ENCODE data around the gene CRCP. TPM values are rescaled to one million over a fixed set of nuclear protein-coding genes. Genes with fewer than 3 reads are reported as not detected.

The CRCP gene
- total RNA-seq, 1 donor from 2014 or later, result 28.2 TPM

GRCh38 chr7:66189695-66190503 lies 75.3 kb downstream of the CRCP start:
- no peak for DNase-seq

DNA sequence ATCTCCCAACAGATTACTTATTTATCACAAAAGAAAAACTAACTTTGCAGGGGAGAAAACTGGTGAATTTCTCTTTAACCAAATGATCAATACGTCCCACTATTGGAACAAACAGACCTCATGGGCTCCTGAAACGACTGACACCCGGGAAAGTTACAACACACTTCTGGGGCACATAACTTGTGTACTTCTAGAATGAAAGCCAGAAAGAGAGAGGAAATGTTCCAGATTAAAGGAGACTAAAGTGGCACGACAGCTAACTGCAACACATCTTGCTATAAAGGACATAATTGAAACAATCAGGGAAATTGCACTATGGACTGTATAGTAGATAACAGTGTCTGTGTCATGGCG lies 75.8 kb downstream of the CRCP start:
- DNase-seq, result peak; percentile 44

DNA sequence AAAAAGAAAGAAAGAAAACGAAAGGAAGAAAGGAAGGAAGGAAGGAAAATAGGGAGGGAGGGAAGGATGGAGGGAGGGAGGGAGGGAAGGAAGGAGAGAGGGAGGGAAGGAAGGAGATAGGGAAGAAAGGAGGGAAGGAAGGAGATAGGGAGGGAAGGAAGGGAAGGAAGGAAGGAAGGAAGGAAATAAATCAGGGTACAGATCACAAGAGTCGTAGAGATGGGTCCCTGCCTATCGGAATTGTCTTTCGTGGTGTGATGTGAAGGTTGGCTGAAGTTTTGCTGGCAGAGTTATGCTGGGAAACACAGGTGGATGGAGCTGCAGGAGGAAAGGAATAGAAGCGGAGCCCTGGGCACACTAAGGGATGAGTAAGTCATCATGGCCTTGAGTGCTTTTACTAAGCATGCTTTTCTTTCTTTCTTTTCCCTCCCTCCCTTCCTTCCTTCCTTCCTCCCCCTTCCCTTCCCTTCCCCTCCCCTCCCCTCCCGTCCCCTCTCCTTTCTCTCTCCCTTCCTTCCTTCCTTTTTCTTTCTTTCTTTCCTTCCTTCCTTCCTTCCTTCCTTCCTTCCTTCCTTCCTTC lies 78.6 kb downstream of the CRCP start:
- DNase-seq, result no peak

GRCh38 chr7:66198469-66198868 lies 83.8 kb downstream of the CRCP start:
- no peak for DNase-seq

DNA sequence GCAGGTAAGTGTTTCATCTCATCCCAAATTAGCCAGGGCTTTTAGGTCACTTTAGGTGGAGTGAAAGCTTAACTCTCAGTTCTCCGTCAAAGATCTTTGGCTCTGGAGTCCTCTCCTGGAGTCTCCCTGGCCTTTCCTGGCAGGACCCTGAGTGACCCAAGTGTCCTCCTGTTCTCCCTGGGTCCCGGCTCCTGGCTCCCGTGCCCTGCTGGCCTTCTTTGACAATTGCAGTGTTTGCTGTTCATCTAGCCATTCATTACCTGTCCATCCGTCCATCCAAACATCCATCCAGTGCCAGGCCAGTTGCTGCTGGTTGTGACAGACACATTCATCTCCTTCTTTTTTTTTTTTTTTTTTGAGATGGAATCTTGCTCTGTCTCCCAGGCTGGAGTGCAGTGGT lies 84.3 kb downstream of the CRCP start:
- no peak for DNase-seq

DNA sequence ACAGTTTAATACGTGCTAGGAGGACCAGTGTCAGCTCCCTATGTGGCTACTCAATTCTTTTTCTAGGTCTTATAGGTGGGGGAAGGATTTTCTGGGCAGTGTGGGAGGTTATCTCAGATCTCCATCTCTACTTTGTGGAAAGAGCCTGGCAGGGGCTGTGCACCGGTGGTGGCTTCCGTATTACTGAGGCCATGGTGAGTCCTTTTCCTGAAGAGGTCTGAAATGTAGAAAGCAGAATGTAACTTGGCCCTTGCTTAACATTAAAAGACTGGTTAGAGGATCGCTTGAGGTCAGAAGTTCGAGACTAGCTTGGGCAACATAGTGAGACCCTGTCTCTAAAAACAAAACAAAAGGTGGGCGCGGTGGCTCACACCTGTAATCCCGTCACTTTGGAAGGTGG lies 87.8 kb downstream of the CRCP start:
- DNase-seq, result no peak

Other genes starting within 250 kb of the CRCP start
- 20.4 TPM for gene VKORC1L1, start 241.8 kb upstream of the CRCP start, total RNA-seq
- gene GUSB, start 132.6 kb upstream of the CRCP start, total RNA-seq, result 25.2 TPM
- 8.0 TPM for gene ASL, start 39.0 kb upstream of the CRCP start, total RNA-seq
- gene TPST1, start 90.5 kb downstream of the CRCP start, total RNA-seq, result 63.3 TPM

All from skin of body (tissue), 2 donors.